ENCODE results near the gene BCAS4.
"Not testable (repeated sequence)": the region's sequence is repeated elsewhere in the genome, so short reads cannot be mapped to it uniquely, and the experiment has no call there.

Gene BCAS4

GRCh38 chr20:50799176-50799889, 4.5 kb downstream of the BCAS4 start:
- no peak for DNase-seq (ENCODE audit: low read depth in 3 of 3)

DNA sequence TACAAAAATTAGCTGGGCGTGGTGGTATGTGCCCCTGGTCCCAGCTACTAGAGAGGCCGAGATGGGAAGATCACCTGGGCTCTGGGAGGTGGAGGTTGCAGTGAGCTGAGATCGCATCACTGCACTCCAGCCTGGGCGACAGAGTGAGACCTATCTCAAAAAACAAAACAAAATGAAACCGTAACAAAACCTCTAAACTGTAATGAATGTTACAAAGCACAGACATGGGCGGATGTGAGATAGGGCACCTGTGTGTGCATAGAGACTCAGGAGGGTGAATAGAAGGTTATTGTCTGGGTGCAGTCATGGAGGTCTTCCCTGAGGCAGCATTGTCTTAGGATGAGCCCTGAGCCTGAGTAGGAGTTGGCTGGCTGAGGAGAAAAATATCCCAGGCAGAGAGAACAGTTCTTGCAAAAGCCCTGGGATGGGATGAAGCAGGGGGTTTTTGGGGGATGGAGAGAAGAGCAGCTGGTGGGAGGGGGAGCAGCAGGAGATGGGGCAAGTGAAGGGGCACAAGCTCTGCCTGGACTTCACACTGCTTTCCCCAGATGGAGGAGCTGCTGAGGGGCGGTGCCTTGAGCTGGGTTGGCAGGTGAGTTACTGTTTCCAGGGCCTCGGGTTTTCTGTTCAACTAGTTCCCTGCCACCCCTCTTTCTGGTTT, 5.2 kb downstream of the BCAS4 start:
- DNase-seq (ENCODE audit: low read depth in 3 of 3), result no peak

GRCh38 chr20:50800986-50801746, 6.3 kb downstream of the BCAS4 start:
- DNase-seq (ENCODE audit: low read depth in 3 of 3), result not testable (repeated sequence)

DNA sequence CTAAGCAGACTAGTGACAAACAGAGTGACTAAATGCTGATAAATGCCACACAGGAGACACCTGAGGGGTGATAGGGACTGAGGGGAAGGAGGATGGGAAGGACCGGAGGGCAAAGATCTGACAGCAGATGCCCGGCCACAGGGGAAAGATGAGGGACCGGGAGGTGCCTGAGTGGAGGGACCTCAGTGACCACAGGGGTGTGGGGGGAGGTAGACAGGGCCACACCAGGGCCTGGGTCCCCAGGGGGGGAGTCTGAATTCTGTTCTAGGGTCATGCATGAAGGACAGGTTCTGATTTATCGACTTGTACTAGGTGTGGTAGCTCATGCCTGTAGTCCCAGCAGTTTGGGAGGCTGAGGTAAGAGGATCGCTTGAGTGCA, 6.9 kb downstream of the BCAS4 start:
- no peak for DNase-seq (ENCODE audit: low read depth in 3 of 3)

DNA sequence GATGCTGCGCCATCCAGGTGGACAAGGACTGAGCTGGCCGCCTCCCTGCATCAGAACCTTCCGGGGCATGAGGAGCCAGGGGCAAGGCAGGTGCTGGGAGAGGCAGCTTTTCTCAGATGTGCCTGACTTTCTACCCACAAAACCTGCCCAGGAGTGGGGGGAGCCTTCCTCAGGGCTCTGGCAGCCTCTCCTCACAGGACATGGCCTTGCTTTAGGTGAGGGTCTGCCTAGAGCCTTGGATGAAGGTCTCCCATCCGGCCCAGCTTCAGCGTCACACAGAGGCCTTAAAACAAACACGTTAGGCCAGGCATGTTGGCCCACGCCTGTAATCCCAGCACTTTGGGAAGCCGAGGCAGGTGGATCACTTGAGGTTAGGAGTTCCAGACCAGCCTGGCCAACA, 7.4 kb downstream of the BCAS4 start:
- DNase-seq (ENCODE audit: low read depth in 3 of 3), result no peak

GRCh38 chr20:50804437-50805348, 9.8 kb downstream of the BCAS4 start:
- no peak for DNase-seq (ENCODE audit: low read depth in 3 of 3)

DNA sequence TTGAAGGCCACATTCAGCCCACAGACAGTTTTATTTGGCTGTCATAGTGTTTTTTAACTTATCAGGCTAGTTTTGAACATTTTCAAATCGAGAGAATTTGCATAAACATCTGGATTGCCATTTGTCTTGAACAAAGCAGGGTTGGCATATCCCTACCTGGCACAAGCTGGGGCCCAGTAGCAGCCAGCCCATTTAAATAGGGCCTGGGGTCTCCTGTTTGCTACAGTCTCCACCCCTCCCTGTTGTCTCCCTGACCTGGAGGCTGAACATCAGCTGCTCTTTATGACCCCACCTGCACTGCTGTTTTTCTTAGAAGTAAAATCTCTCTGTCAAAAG, 10.5 kb downstream of the BCAS4 start:
- no peak for DNase-seq (ENCODE audit: low read depth in 3 of 3)

GRCh38 chr20:50806126-50806768, 11.4 kb downstream of the BCAS4 start:
- DNase-seq (ENCODE audit: low read depth in 3 of 3), result no peak

DNA sequence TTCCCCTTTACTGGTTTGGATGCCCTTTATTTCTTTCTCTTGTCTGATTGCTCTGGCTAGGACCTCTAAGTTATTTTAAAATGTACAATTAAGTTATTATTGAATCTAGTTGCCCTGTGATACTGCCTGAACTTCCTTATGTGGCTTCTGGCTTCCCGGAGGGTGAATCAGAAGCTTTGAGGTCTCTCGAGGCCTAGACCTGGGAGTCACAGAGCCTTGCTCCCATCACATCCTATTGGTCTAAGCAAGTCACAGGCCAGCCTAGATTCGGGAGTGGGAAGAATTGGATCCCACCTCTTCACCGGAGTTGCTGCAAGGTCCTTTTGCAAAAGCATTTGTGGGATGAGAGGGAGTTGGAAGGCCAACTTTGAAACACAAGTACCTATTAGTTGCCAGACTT, 15.2 kb downstream of the BCAS4 start:
- no peak for DNase-seq (ENCODE audit: low read depth in 3 of 3)

- DNase-seq (ENCODE audit: low read depth in 3 of 3), result no peak
These were observed 16.0 kb downstream of the BCAS4 start for GRCh38 chr20:50810842-50811241.

- no peak for DNase-seq (ENCODE audit: low read depth in 3 of 3)
These were observed 18.3 kb downstream of the BCAS4 start for GRCh38 chr20:50813101-50813643.

DNA sequence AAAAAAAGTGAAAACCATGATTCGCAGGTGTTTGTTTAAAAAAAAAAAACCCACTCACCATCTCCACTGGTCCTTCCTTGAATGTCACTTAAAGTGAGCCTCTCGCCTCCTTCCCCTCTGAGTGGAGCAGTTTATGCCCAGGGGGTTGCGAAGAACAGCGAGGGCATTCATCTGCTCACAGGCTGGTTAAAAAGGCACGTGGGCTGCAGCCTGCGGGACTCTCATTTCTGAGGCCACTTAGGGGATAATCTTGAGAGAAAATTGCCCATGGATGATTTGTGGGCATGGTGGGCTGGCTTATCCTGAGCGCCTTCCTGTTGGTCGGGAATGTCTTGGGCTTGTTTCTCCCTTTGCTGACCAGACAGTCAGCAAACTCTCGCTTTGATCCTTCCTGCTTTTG, 18.9 kb downstream of the BCAS4 start:
- no peak for DNase-seq (ENCODE audit: low read depth in 3 of 3)

- DNase-seq (ENCODE audit: low read depth in 3 of 3), result no peak
These were observed 19.7 kb downstream of the BCAS4 start for GRCh38 chr20:50814438-50815161.

DNA sequence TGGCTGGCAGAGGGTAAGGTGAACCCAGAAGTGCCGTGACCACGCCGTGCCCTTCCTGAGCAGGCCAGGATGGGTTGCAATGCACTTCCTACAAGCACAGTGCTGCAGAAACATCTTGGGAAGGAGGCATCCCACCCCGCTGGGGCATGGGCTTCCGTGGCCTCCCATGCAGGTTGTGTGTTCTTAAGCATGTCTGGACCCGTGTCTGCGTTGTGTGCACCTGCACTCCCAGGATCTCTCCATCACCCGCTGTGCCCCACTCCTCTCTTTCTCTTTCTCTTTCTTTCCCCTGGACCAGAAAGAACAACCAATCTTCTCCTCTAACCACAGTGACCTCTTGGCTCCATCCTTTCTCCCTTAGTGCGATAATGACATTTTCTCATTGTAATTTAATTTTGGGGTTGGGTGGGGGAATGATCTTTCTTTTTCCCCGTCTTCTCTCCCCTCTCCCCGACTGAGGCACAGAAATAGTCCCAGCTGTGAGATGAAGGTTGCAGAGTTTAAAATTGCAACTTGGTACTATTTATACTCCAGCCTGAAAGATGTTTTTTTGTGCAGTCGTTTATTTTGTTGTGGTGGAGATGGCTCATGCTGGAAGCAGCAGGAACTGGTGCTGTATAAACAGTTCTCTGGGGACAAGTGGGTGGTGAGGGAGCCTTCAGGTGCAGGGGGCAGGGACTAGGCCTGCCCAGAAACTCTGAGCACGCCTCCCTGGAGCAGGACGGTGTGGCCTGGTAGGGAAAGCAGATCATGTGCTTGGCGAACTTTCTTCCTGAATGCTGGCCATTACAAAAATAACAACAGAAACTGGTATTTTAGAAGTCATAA, 20.5 kb downstream of the BCAS4 start:
- DNase-seq (ENCODE audit: low read depth in 3 of 3), result no peak

GRCh38 chr20:50817776-50818172, 22.9 kb downstream of the BCAS4 start:
- DNase-seq (ENCODE audit: low read depth in 3 of 3), result no peak

DNA sequence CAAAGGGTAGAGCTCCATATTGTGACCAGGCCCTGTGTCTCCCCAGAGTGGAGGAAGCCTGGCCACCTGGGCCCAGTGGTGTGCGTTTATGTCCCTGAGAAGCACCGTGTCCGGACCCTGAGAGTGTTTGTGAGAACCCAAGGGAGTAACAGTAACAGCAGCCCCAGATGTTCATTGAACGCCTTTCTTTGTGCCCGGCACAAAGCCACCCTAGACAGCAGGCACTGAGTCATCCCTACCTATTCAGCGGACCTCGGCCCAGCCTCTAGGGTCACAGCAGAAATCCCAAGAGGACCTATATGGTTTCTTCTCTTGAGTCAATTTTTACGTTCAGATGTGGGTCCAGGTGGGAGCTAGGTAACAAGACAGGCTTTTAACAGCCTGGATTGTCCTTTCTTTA, 24.5 kb downstream of the BCAS4 start:
- no peak for DNase-seq (ENCODE audit: low read depth in 3 of 3)

- DNase-seq (ENCODE audit: low read depth in 3 of 3), result no peak
These were observed 25.8 kb downstream of the BCAS4 start for GRCh38 chr20:50820515-50821256.

GRCh38 chr20:50821257-50821921, 26.5 kb downstream of the BCAS4 start:
- DNase-seq (ENCODE audit: low read depth in 3 of 3), result no peak

All from stimulated activated CD4-positive, alpha-beta T cell treated with anti-CD3 and anti-CD28 coated beads, TNF-alpha, amount 100 ng/mL, for 48 hours (primary cell).